ENCODE results near the gene UNC5A. TPM values are rescaled to one million over a fixed set of nuclear protein-coding genes. Genes with fewer than 3 reads are reported as not detected.

The UNC5A gene
- total RNA-seq, 2 donors from 2014 or later, result not detected

DNA sequence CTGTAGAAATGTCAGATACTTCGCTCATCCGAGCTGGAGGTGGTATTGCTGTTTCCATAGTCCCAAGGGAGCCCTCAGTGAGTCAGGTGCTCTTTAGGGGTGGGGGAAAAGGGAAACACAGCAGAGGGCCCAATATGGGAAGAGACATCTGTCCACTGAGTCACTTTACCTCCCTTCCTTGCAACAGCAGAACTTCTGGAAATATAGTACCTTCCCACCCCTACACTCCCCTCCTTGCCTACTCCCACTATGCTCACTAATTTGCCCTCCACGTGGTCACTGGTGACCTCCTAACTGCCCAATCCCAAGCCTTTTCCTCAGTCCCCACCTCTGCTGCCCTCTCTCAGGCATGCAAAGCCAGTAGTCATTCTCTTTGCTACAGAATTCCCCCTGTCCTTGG lies 86.9 kb downstream of the UNC5A start:
- Mint-ChIP-seq H3K9me3 (no peaks in the 10 kb centered on the region), H3K27me3 (no peaks in the 10 kb centered on the region), H3K27ac (no peak overlapping the region), H3K4me1 (peaks cover 27% of the 10 kb centered on the region), H3K4me3 (no peak overlapping the region), H3K36me3 (ENCODE audit: low read depth) (peaks cover 9% of the 10 kb centered on the region)
- no peak for ATAC-seq (replicated peaks)

DNA sequence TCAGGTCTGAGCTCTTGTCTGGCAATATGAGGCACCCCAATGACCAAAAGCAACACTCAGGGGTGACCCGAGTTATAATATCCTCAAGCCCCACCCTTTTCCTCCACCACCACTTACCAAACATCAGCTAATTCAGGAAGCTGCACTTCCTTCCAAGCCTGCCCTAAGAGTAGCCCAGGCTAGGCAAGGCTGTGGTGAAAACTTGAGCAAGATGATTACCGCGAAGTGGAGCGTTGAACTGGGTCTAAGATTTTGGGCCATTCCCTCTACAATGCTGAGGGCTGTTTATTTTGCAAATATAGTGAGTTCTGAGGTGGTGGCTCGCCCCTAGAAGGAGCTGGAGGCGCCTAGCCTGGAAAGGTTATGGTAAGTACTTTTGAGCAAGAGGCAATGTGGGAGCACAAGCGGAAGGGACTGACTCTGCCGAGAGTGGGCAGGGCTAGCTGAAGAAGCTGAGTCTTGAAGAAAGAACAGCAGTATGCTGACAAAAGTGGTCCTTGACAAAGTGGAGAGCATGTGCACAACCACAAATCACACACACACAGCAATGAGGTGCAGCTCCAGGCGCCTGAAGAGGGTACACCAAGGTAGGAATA lies 89.0 kb downstream of the UNC5A start, which contains the start of gene HK3:
HK3 (minus strand) TSS at position 51 of the 596 bp plus-strand sequence. CDS start 3,187 bp downstream, outside the sequence.
- H3K27ac Mint-ChIP-seq, result peak within 1 kb of the TSS; percentile 73
- peaks cover 28% of the 10 kb centered on the region for H3K4me1 Mint-ChIP-seq
- H3K36me3 Mint-ChIP-seq (ENCODE audit: low read depth), result peaks cover 23% of the 10 kb centered on the region
- H3K4me3 Mint-ChIP-seq, result peak within 1 kb of the TSS; percentile 15
- H3K27me3 Mint-ChIP-seq, result no peaks in the 10 kb centered on the region
- H3K9me3 Mint-ChIP-seq, result no peaks in the 10 kb centered on the region
- ATAC-seq (replicated peaks), result no peak

GRCh38 chr5:176899946-176900779 lies 89.8 kb downstream of the UNC5A start:
- Mint-ChIP-seq H3K4me1 (peaks cover 28% of the 10 kb centered on the region), H3K27me3 (no peaks in the 10 kb centered on the region), H3K9me3 (no peaks in the 10 kb centered on the region), H3K27ac (peak overlapping the region; percentile 73), H3K36me3 (ENCODE audit: low read depth) (peaks cover 30% of the 10 kb centered on the region), H3K4me3 (peak overlapping the region; percentile 15)
- no peak for ATAC-seq (replicated peaks)

DNA sequence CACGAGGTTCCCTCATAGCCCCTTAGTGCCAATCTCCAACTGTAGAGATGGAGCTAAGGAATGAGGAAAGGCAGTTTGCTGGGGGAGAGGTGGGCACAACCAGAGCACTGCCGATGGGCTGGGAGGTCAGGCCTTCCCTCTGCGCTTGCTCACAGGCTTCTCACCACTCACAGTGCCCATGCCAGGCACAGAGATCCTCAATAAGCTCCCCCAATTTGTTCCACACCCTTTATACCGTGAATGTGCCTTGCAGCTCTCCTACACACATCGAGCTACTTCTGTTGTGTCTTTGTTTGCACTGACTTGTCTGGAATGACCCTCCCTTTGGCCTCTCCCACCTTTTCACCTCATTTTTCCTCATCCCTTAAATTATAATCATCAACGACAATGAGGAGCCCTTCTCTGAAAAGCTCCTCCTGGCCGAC lies 90.4 kb downstream of the UNC5A start:
- Mint-ChIP-seq H3K4me1 (peaks cover 28% of the 10 kb centered on the region), H3K4me3 (no peak overlapping the region), H3K27me3 (no peaks in the 10 kb centered on the region), H3K36me3 (ENCODE audit: low read depth) (peaks cover 37% of the 10 kb centered on the region), H3K9me3 (no peaks in the 10 kb centered on the region), H3K27ac (peak overlapping the region; percentile 90)
- no peak for ATAC-seq (replicated peaks)

DNA sequence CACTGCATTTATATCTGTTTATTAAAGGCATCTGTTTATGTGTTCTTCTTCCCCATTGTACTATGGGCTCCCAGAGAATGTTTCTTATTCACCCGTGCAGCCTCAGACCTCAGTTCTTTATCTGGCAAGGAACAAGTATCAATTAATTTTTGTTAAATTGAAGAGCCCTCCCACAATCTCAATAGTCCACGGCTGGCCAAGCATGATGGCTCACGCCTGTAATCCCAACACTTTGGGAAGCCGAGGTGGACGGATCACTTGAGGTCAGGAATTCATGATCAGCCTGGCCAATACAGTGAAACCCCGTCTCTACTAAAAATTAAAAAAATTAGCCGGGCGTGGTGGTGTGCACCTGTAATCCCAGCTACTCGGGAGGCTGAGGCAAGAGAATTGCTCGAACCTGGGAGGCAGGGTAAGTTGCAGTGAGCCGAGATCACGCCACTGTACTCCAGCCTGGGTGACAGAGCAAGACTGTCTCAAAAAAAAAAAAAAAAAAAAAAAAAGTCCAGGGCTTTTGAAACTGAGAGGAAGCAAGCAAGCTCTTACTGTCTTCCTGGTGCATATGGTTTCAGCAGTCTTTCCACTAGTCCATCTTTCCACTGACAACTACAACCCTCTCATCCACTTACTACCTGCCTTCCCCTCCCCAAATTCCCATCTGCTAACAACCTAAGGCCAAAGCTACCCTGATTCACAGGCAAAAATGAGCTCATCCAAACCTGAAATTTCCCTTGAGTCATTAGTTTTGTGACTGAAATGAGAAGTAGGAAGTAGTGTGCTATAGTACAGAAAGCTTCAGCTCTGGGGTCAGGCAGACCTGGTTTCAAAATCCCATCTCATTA lies 91.1 kb downstream of the UNC5A start:
- peak overlapping the region; percentile 90 for H3K27ac Mint-ChIP-seq
- H3K4me1 Mint-ChIP-seq, result peaks cover 25% of the 10 kb centered on the region
- peaks cover 44% of the 10 kb centered on the region for H3K36me3 Mint-ChIP-seq (ENCODE audit: low read depth)
- H3K9me3 Mint-ChIP-seq, result no peaks in the 10 kb centered on the region
- ATAC-seq (replicated peaks), result peak; percentile 95
- H3K4me3 Mint-ChIP-seq, result peak overlapping the region; percentile 48
- no peaks in the 10 kb centered on the region for H3K27me3 Mint-ChIP-seq

DNA sequence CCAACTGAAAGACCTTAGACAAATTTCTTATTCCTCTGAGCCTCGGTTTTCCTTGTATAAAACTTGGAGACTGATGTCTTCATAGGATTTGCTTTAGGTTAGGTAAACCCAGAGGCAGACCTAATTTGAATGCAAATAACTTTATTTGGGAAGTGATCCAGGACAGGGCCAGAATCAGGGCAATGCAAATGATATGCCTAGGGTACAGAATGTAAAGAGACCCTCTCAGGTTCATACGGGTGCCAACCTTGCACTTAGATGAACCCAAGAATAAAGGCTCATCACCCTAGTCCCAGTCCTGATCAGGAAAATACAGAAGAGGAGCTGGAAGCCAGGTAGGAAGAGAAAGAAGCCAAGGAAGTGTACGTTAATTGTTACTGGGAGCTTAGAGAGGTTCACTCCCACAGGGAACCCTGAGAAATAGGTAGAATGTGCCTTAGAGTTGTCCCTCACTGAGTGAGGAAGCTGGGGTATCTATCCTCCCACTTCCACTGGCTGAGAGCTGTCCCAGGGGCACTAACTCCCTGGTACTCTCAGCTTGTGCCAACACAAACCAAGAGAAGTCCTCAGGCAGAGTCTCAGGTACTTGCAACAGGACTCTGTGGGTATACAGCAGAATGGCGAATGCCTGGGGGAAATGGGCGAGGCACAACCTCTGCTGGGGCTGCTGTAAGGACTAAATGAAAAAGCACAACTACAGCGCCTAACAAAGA lies 91.9 kb downstream of the UNC5A start:
- peak overlapping the region; percentile 48 for H3K4me3 Mint-ChIP-seq
- H3K27ac Mint-ChIP-seq, result peak overlapping the region; percentile 90
- H3K4me1 Mint-ChIP-seq, result peaks cover 22% of the 10 kb centered on the region
- ATAC-seq (replicated peaks), result no peak
- no peaks in the 10 kb centered on the region for H3K27me3 Mint-ChIP-seq
- no peaks in the 10 kb centered on the region for H3K9me3 Mint-ChIP-seq
- peaks cover 51% of the 10 kb centered on the region for H3K36me3 Mint-ChIP-seq (ENCODE audit: low read depth)

DNA sequence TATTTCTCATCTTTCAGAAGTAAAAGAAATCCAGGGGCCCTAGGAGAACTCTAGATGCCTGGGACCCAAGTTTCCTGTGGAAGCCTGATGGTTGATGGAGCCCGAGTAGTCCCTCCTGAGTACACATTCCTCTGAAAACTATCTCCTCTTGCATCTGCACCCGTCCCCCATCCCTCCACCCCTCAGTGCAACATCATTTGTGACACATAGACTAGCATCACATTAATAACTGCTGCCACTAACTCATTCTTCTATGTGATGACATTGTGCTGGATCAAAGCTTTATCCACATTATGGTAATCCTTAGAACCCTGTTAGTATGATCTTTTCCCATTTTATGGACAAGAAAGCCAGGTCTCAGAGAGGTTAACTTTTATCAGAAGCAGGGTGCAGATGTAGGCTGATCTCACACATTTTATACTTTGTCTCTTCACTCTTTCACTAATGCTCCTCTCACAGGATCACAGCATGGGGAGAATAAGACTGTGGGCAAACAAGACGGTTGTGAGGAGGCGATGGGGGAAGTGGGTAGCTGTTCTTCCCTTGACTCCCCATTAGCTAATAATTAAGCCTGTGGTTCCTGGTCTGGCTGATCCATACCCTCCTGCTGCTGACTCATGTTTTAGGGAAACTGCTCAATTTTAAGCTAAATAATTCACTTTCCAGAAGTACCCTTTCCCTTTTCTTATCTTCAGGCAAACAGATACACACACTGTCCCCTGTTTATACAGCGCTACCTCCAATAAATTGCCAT lies 92.7 kb downstream of the UNC5A start:
- Mint-ChIP-seq H3K27me3 (no peaks in the 10 kb centered on the region), H3K9me3 (no peaks in the 10 kb centered on the region), H3K4me1 (peaks cover 22% of the 10 kb centered on the region), H3K27ac (peak overlapping the region; percentile 90), H3K4me3 (no peak overlapping the region), H3K36me3 (ENCODE audit: low read depth) (peaks cover 60% of the 10 kb centered on the region)
- ATAC-seq (replicated peaks), result no peak

GRCh38 chr5:176904276-176904675 lies 93.9 kb downstream of the UNC5A start:
- H3K4me3 Mint-ChIP-seq, result no peak overlapping the region
- peaks cover 20% of the 10 kb centered on the region for H3K4me1 Mint-ChIP-seq
- no peaks in the 10 kb centered on the region for H3K9me3 Mint-ChIP-seq
- ATAC-seq (replicated peaks), result no peak
- no peaks in the 10 kb centered on the region for H3K27me3 Mint-ChIP-seq
- H3K36me3 Mint-ChIP-seq (ENCODE audit: low read depth), result peaks cover 72% of the 10 kb centered on the region
- H3K27ac Mint-ChIP-seq, result no peak overlapping the region

GRCh38 chr5:176906126-176906525 lies 95.8 kb downstream of the UNC5A start:
- Mint-ChIP-seq H3K27ac (peak overlapping the region; percentile 32), H3K4me3 (no peak overlapping the region), H3K27me3 (no peaks in the 10 kb centered on the region), H3K36me3 (ENCODE audit: low read depth) (peaks cover 90% of the 10 kb centered on the region), H3K4me1 (peaks cover 10% of the 10 kb centered on the region), H3K9me3 (no peaks in the 10 kb centered on the region)
- no peak for ATAC-seq (replicated peaks)

- Mint-ChIP-seq H3K27ac (no peak overlapping the region), H3K4me3 (no peak overlapping the region), H3K9me3 (no peaks in the 10 kb centered on the region), H3K27me3 (no peaks in the 10 kb centered on the region), H3K4me1 (peaks cover 5% of the 10 kb centered on the region), H3K36me3 (ENCODE audit: low read depth) (peaks cover 93% of the 10 kb centered on the region)
- ATAC-seq (replicated peaks), result no peak
Observed at GRCh38 chr5:176906796-176907195, 96.4 kb downstream of the UNC5A start.

GRCh38 chr5:176908675-176909368 lies 98.5 kb downstream of the UNC5A start:
- Mint-ChIP-seq H3K27me3 (no peaks in the 10 kb centered on the region), H3K36me3 (ENCODE audit: low read depth) (peaks cover 100% of the 10 kb centered on the region), H3K4me1 (peaks cover 6% of the 10 kb centered on the region), H3K9me3 (no peaks in the 10 kb centered on the region), H3K4me3 (no peak overlapping the region), H3K27ac (peak overlapping the region; percentile 21)
- ATAC-seq (replicated peaks), result no peak

DNA sequence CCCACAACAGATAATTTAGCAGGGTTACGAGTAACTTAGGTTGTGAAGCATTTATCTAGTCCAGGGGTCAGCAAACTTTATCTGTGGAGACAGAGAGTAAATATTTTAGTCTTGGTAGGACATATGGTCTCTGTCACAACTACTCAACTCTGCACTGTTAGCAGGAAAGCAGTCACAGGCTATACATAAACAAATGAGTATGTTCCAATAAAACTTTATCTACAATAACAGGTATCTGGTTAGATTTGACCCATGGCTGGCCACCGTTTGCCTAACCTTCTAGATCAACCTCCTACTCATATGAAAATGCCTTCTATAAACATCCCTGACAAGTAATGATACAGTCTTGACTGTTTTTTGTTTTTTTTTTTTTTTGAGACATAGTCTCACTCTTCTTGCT lies 101.8 kb downstream of the UNC5A start:
- Mint-ChIP-seq H3K4me1 (peaks cover 14% of the 10 kb centered on the region), H3K4me3 (no peak overlapping the region), H3K9me3 (no peaks in the 10 kb centered on the region), H3K27me3 (no peaks in the 10 kb centered on the region), H3K27ac (no peak overlapping the region), H3K36me3 (ENCODE audit: low read depth) (peaks cover 92% of the 10 kb centered on the region)
- no peak for ATAC-seq (replicated peaks)

DNA sequence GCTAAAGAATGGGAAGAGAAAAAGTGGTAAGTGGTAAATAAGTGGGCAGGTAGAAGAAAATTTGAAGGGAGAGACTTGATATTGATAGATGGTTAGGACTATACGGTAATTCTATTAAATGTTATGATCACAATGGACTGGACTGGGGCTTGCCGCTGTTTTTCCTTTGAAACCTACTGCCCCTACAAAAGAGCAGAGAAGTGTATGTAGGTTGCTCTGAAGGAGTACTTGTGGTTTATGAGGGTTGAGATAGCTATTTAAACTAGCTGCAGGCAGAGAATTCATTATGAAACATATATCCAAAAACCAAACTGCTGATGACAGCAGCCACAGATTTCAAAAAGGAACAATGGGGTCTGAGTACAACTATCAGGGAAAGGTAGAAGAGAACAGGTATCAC lies 105.5 kb downstream of the UNC5A start:
- H3K4me1 Mint-ChIP-seq, result peaks cover 14% of the 10 kb centered on the region
- peak; percentile 40 for ATAC-seq (replicated peaks)
- H3K27ac Mint-ChIP-seq, result peak overlapping the region; percentile 48
- H3K36me3 Mint-ChIP-seq (ENCODE audit: low read depth), result peaks cover 77% of the 10 kb centered on the region
- no peaks in the 10 kb centered on the region for H3K9me3 Mint-ChIP-seq
- no peak overlapping the region for H3K4me3 Mint-ChIP-seq
- no peaks in the 10 kb centered on the region for H3K27me3 Mint-ChIP-seq
